ENCODE measurements around the gene HIRA.

DNA sequence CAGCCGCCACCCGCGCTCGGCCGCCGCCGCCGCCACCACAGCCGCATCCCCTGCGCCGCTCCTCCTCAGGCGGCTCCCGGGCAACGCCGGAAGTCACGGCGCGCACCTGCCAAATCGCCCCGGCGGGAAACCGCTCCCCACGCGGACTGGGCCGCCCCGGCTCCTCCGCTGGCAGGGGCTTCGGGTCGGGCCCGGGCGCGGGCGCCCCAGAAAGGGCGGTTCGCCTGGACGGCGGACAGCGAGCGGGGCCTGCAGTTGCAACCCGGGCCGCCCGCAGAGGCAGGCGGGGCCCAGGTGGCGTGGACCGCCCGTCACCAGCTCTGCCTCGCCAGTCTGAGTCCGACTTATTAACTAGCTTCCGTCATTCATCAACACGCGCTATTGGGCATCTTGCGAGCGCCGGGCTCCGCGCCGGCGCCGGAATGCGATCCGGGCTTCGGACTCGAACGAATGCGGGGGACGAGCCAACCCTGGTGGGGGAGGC lies at the start of gene HIRA:
- peak; percentile 56 for TF ChIP-seq POLR2A (IDR thresholded peaks at IDR 0.05; ENCODE audit: low read length)
- TF ChIP-seq, protein P1, sequence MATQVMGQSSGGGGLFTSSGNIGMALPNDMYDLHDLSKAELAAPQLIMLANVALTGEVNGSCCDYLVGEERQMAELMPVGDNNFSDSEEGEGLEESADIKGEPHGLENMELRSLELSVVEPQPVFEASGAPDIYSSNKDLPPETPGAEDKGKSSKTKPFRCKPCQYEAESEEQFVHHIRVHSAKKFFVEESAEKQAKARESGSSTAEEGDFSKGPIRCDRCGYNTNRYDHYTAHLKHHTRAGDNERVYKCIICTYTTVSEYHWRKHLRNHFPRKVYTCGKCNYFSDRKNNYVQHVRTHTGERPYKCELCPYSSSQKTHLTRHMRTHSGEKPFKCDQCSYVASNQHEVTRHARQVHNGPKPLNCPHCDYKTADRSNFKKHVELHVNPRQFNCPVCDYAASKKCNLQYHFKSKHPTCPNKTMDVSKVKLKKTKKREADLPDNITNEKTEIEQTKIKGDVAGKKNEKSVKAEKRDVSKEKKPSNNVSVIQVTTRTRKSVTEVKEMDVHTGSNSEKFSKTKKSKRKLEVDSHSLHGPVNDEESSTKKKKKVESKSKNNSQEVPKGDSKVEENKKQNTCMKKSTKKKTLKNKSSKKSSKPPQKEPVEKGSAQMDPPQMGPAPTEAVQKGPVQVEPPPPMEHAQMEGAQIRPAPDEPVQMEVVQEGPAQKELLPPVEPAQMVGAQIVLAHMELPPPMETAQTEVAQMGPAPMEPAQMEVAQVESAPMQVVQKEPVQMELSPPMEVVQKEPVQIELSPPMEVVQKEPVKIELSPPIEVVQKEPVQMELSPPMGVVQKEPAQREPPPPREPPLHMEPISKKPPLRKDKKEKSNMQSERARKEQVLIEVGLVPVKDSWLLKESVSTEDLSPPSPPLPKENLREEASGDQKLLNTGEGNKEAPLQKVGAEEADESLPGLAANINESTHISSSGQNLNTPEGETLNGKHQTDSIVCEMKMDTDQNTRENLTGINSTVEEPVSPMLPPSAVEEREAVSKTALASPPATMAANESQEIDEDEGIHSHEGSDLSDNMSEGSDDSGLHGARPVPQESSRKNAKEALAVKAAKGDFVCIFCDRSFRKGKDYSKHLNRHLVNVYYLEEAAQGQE (IDR thresholded peaks at IDR 0.05): no peak
- TF ChIP-seq, protein P2, sequence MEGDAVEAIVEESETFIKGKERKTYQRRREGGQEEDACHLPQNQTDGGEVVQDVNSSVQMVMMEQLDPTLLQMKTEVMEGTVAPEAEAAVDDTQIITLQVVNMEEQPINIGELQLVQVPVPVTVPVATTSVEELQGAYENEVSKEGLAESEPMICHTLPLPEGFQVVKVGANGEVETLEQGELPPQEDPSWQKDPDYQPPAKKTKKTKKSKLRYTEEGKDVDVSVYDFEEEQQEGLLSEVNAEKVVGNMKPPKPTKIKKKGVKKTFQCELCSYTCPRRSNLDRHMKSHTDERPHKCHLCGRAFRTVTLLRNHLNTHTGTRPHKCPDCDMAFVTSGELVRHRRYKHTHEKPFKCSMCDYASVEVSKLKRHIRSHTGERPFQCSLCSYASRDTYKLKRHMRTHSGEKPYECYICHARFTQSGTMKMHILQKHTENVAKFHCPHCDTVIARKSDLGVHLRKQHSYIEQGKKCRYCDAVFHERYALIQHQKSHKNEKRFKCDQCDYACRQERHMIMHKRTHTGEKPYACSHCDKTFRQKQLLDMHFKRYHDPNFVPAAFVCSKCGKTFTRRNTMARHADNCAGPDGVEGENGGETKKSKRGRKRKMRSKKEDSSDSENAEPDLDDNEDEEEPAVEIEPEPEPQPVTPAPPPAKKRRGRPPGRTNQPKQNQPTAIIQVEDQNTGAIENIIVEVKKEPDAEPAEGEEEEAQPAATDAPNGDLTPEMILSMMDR (IDR thresholded peaks at IDR 0.05): no peak
- no peak for TF ChIP-seq SMC3 (IDR thresholded peaks at IDR 0.05)
- no peak for TF ChIP-seq POLR2AphosphoS2 (conservative IDR thresholded peaks at IDR 0.05; ENCODE audit: low read length)
- no peak for TF ChIP-seq RAD21 (conservative IDR thresholded peaks at IDR 0.05 in 1 of 2, IDR thresholded peaks at IDR 0.05 in 1 of 2)
- peak; percentile 50; the same call in 1 of the 2 replicates for TF ChIP-seq MYC (IDR thresholded peaks at IDR 0.05; ENCODE audit: borderline replicate concordance, low read length)

Measured in A549 (cell line).